Right ventricle myocardium superior (tissue), 1 donor: ENCODE data around the gene SCAPER. TPM values are rescaled to one million over a fixed set of nuclear protein-coding genes. Genes with fewer than 3 reads are reported as not detected.

Experiments
- ATAC-seq: fragments of 200-7000 bp; cut with Tn5 transposase; one replicate; pipeline ENCODE4 v1.9.1; 2020; ENCODE audit warnings: mild to moderate bottlenecking; ENCODE audit not compliant: poor library complexity
- DNase-seq: peaks from one replicate; pipeline ENCODE4 v3.0.0-alpha.2; 2020
- intact Hi-C: fragments of 100-400 bp; cut with DNase I; formaldehyde crosslinking; loops from one replicate; pipeline ENCODE4 v1.11.2; 2022
- total RNA-seq: library from RNA; stranded (reverse); fragmentation: NEBNext Ultra II Directional; extraction: Animal tissue kit (Norgen Biotek cat#: 25700); gene quantifications from one replicate; pipeline ENCODE4 v1.2.1, GENCODE V29; 2021
- donor health status: DM: no; HTN: yes; CAD: no; lungs with severe emphysema.

SCAPER gene
- total RNA-seq, 1 donor from 2014 or later = 47.8 TPM

- intact Hi-C loops = no loop called here
- no peak for ATAC-seq
- DNase-seq = no peak
Measured at GRCh38 chr15:76642671-76643070, 262.5 kb downstream of the SCAPER start.

- ATAC-seq = no peak
- no peak for DNase-seq
- intact Hi-C loops = no loop called here
Measured at GRCh38 chr15:76637166-76637565, 268.0 kb downstream of the SCAPER start.

DNA sequence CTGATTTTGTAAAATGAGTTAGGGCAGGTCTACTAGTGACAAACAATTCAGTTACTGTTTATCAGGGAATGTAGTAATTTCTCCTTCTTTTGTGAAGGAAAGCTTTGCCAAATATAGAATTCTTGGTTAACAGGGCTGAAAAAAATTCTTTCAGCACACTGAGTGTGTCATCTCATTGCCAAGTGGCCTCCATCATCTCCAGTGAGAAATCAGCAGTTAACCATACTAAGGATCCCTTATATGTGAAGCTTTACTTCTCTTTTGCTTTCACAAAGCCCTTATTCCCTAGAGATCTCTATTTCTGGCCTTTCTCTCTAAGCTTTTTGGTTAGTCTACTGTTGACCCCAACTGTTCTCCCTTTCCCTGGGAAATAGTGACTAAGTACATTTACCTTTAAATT lies 269.1 kb downstream of the SCAPER start:
- DNase-seq (no peak), ATAC-seq (no peak)
- intact Hi-C loops = no loop called here

DNA sequence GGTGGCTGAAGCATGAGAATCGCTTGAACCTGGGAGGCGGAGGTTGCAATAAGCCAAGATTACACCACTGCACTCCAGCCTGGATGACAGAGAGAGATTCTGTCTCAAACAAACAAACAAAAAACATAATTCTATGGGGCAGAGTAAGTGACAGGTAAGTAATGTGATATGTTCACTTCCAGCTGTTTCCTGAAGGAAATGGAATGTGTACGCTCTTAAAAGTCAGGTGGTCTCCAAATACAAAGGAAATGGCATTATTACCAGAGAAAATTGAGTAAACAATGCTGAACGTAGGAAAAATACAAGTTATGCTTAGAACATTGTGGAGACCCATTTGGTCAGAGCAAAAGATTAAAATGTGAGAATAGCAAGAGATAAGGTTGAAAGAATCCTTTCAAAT lies 278.5 kb downstream of the SCAPER start:
- DNase-seq (no peak), ATAC-seq (no peak)
- intact Hi-C loops = no loop called here

- DNase-seq (no peak), ATAC-seq (no peak)
- intact Hi-C loops = no loop called here
Measured at GRCh38 chr15:76625267-76625666, 279.9 kb downstream of the SCAPER start.

- ATAC-seq (no peak), DNase-seq (no peak)
- intact Hi-C loops = no loop called here
Measured at GRCh38 chr15:76614725-76615124, 290.4 kb downstream of the SCAPER start.

GRCh38 chr15:76588811-76589747 lies 316.1 kb downstream of the SCAPER start:
- intact Hi-C loops = no loop called here
- DNase-seq (no peak), ATAC-seq (no peak)

DNA sequence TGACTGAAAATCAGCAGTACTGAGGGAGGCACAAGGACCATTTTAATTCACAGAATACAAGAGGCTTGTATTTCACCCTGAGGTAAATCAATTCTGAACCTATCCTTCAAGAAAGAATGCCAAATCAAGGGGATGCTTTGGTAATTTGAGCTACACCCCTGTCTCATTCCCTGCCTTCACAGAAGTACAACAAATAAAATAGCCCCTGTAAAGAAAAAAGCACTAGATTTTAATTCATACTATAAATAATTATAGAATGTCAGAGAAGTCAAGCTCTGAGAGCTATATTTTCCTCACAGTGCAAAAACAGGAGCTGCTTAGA lies 319.6 kb downstream of the SCAPER start:
- ATAC-seq = peak; percentile 55
- no peak for DNase-seq
- intact Hi-C loops = no loop called here

- ATAC-seq (peak; percentile 93), DNase-seq (no peak)
- intact Hi-C loops = no loop called here
Measured at GRCh38 chr15:76584868-76585575, 320.1 kb downstream of the SCAPER start.

DNA sequence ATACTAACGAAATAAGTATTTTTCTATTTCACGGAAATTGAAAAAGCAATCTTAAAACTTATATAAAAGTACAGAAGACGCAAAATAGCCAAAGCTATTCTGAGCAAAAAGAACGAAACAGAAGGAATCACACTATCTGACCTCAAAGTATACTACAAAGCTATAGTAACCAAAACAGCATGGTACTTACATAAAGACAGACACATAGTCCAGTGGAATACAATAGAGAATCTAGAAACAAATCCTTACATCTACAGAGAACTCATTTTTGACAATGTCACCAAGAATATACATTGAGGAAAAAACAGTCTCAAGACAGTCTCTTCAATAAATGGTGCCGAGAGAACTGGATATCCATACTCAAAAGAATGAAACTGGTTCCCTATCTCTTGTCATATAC lies 322.6 kb downstream of the SCAPER start:
- DNase-seq (no peak), ATAC-seq (no peak)
- intact Hi-C loops = no loop called here

DNA sequence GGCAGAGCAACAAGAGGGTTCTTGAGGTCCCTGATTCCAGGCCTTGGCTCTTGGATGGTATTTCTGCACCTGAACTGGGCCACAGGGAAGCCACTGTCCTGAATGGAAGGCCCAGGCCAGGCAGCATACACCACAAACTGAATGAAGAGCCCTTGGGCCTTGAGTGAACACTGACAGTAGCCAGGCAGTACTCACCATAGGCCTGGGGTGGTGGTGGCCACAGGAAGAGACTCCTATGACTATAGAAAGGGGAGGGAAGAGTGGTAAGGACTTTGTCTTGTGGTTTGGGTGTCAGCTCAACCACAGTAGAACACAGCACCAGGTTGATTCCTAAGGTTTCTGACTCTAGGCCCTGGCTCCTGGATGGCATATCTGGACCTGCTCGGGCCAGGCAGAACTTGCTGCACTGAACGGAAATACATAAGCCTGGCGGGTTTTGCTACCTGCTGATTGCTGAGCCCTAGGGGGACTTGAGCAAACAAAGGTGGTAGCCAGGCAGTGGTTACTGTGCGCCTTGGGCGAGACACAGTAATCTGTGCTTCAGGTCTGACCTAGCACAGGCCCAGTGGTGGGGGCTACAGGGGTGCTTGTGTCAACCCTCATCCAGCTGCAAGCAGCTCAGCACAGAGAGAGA lies 327.1 kb downstream of the SCAPER start:
- DNase-seq (no peak), ATAC-seq (peak; percentile 9)
- intact Hi-C loops = no loop called here

GRCh38 chr15:76576523-76577279 lies 328.4 kb downstream of the SCAPER start:
- intact Hi-C loops = no loop called here
- DNase-seq = peak; percentile 85
- ATAC-seq = peak; percentile 97

GRCh38 chr15:76575679-76576078 lies 329.5 kb downstream of the SCAPER start:
- no peak for ATAC-seq
- intact Hi-C loops = no loop called here
- no peak for DNase-seq

DNA sequence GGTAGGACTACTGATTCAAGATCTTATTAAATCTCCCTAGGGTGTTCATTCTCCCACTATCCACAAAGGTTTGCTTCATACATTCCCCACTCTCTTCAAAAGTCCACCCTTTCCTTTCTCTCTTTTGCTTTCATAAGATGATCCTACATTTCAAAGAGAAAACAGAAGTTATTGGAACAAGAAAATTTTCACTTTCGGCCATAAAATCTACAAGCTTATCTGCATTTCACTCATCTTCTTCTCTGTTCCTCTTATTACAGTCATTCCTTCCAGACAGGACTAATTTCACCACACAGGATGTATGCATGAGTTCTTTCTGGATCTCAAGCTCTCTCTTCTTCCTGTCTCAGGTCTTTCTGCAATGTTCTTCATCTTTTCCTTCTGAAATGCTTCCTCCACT lies 329.9 kb downstream of the SCAPER start:
- intact Hi-C loops = no loop called here
- DNase-seq (no peak), ATAC-seq (no peak)

DNA sequence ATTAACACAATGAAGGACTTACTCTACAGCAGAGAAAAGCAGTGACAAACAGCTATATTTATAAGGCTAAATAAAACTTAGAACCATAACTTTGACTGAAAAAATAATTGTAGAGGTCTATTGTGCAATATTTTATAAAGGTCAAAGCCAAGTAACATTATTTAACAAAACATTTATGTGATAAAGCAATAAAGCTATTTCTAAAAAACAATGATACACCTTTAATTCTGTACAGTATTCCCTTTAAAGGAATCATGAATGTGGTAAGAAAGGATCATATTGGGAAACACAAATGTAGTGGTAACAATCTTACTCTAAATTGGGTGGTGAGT lies 332.2 kb downstream of the SCAPER start:
- DNase-seq (no peak), ATAC-seq (no peak)
- intact Hi-C loops = no loop called here

- no peak for DNase-seq
- intact Hi-C loops = no loop called here
- no peak for ATAC-seq
Measured at GRCh38 chr15:76566276-76566675, 338.9 kb downstream of the SCAPER start.

DNA sequence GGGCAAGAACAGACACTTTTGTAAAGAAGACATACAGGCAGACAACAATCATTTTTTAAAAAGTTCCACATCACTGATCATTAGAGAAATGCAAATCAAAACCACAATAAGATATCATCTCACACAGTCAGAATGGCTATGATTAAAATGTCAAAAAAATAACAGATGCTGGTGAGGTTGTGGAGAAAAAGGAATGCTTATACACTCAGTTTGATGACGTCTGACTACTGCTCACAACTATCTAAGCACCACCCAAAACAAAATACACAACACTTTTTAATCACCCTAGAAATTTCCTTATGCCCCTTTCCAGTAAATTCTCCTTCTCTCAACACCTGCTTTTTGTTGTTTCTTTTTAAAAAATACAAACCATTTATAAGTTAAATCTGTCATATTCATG lies 339.8 kb downstream of the SCAPER start:
- intact Hi-C loops = no loop called here
- DNase-seq (no peak), ATAC-seq (no peak)

DNA sequence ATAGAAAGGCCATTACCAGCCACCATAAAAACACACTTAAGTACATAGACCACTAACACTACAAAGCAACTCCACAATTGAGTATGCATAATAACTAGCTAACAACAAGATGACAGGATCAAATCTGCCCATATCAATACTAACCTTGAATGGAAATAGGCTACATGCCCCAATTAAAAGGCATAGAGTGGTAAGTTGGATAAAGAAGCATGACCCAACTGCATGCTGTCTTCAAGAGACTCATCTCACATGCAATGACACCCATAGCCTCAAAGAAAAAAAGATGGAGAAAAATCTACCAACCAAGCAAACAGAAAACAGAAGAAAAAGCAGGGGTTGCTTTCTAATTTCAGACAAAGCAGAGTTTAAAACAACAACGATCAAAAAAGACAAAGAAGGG lies 349.9 kb downstream of the SCAPER start:
- intact Hi-C loops = no loop called here
- ATAC-seq (no peak), DNase-seq (no peak)

- ATAC-seq (no peak), DNase-seq (no peak)
- intact Hi-C loops = no loop called here
Measured at GRCh38 chr15:76553564-76553963, 351.6 kb downstream of the SCAPER start.
